Activated CD4-positive, alpha-beta T cell treated with anti-CD3 and anti-CD28 coated beads, Interleukin-2, amount 50 U/mL, for 24 hours (primary cell): ENCODE measurements around the gene PACRG.

Source experiments
- DNase-seq, 2 donors: peaks; one replicate each; pipeline ENCODE4 v3.0.0-alpha.2; 2020; ENCODE audit warnings: low read depth in 1 of 2, low spot score in 1 of 2

PACRG gene

DNA sequence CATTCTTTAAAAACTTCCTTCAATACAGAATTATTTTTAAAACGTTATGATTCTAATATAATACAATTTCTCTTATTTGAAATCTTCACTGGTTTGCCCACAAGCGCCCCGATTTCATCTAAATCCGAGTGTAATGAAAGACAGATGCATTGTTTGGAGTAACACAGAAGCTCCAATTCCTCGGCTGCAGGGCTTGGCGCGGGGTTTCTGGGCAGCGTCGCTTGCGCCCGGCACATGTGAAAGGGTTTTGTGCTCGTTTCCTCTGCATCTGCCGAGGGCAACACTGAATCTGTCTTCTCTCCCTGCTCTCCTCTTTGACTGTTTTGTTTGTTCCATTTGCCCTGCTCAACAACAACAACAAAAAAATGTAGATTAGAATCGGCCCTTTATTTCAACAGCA is 438.1 kb downstream of the PACRG start:
- no peak for DNase-seq

DNA sequence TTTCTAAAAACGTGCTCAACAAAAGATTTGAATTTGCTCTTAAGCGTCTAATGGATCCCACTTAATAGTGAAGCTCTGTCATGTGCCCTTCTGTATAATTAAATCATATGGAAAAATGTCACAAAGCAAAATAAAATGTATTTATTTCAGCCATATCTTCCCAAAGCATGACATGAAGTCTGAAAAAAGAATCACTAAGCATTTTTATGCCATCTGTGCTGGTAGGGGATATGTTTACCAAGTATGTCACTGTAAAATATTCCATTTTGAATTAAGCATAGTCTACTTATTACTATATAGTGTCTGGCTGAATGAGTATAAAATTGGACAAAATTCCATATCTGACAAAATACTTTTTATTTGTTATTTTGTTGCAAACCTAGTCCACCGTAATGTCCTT is 438.7 kb downstream of the PACRG start:
- DNase-seq = no peak

GRCh38 chr6:163169521-163169920 is 441.7 kb downstream of the PACRG start:
- DNase-seq = no peak

DNA sequence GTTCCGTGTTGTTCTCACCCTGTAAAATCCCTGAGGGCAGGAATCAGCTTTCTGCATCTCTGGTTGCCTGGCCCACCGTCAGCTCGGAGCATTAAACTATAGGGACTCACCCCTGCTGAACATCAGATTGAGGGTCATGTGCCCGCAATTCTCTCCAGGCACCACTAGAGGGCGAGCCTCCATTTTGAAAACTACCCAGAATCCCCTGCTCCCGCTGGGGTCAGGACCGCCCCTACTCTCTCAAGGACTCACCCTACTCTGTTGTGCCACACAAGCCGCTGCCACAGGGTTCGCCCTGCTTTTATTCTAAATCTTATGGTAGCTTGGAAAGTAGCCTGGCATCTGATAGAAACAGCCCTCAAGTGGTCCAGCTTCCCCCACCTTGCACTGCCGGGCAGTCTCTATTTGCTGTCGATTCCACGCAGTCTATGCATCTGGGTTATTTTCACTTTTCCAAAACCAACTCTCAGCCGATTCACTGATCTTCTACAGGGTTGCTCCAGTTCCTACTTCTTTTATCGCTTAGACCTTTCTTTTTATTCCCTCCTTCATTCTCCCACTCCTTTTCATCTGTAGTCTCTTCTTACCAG is 442.6 kb downstream of the PACRG start:
- DNase-seq = peak in 1 of 2 donors; percentile 13

DNA sequence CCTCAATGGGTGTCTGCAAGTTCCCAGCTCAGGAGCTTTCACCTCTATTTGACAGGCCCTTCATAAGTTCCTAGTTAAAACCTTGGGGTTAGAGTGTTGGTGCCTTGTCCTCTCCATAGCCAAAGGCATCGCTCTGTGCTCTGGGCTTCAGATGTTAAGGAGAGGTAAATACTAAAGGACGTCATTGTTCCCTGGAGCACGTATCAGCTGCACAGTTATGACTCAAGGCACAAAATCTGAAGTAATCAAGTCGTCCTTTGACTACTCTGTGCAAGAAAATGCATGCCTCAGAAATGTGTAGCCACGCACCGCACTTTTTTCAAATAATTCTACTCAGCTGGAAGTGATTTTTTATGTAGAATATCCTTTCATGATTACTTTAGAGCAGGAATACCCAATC is 446.0 kb downstream of the PACRG start:
- DNase-seq = no peak

DNA sequence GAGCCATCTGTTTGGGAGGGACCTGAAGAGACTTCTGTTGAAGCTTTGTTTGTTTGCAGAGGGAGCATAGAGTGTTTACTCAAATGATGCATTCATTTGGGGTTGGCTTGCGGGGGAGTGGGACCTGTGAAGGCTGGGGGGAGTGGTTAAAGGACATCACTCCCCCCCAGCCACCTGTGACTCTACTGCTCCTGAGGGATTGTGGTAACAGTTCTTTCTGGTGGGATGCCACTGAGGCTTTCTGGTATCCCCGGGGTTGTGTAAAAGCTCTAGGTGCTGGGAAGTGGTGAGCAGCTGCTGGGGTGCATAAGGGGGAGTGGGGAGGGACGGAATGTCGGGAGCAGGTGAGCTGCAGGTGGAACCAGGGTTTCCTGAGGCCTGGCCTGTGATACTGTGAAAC is 447.5 kb downstream of the PACRG start:
- DNase-seq = no peak

GRCh38 chr6:163176097-163176496 is 448.3 kb downstream of the PACRG start:
- DNase-seq = no peak

GRCh38 chr6:163177007-163177406 is 449.2 kb downstream of the PACRG start:
- DNase-seq = no peak

GRCh38 chr6:163177892-163178420 is 450.2 kb downstream of the PACRG start:
- no peak for DNase-seq

- no peak for DNase-seq
Observed at GRCh38 chr6:163179061-163179460, 451.3 kb downstream of the PACRG start.

GRCh38 chr6:163179721-163180120 is 451.9 kb downstream of the PACRG start:
- DNase-seq = no peak

DNA sequence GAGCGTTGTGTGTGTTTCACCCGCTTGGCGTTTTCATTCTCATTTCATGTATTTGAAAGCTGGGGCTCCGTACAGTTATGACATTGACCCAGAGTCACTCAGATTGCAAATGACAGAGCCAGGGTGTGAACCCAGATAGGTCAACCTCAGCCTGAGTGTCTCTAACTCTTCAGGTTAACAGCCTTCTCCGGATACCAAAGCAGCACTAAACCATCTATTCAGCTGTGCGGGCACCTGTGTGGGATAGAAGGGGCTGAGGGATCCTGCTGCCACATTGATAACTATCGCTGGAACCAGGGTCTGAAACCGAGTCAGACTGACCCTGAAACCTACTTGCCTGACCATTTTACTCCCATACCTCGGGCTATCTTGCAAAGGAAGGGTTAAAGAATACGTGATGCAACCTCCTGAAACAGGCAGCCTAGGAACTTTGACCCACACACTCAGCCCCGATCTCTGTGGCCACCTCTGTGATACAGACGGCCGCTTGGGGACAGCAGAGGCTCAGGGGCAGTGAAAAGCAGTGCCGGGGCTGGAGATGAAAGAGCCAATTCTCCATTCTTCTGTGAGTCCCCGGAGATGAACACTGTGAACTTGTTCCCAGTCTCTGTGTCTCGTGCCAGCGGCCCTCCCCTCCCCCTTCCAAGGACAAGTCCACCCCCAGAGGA is 453.2 kb downstream of the PACRG start:
- DNase-seq = no peak

DNA sequence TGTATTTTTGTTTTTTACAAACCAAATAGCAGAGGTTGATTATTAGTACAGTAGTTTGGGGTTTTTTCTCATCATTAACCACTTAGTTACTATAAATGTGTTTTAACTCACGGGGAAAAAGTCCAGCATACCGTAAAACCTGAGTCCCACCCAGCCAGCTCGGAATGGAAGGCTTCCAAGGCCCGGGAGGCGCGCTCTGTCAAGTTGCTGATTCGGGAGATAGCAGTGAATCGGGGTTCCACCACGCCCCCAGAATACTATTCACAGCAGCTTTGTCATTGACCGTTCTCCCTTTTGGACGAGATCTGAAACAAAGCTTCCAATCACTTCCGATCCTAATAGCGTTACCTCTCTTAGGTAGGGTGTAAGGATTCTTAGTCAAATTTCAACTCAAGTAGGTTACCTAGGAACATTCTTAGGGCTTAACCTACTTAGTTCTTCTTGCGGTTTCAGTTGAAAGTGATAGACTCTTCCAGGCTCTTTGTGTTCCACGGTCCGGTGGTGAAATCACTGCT is 453.9 kb downstream of the PACRG start:
- DNase-seq = no peak

DNA sequence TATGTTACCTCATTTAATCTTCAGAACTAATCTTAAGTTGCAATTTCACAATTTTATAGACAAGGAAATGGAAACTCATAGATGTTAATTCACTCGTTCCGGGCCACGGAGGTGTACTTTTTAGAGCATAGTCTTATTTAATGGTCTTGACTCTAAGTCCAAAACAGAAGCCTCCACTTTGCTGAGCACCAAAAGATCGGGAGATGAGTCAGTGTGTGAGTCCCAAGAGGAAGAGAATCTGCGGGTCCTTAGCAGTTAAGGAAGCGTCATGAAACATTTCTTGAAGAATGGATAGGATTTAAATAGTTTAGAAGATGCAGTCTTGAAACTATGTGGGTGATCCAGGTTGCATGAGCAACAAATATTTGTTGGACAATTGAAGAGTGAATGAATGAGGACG is 454.9 kb downstream of the PACRG start:
- DNase-seq = no peak

- DNase-seq = no peak
Observed at GRCh38 chr6:163183806-163184205, 456.0 kb downstream of the PACRG start.

DNA sequence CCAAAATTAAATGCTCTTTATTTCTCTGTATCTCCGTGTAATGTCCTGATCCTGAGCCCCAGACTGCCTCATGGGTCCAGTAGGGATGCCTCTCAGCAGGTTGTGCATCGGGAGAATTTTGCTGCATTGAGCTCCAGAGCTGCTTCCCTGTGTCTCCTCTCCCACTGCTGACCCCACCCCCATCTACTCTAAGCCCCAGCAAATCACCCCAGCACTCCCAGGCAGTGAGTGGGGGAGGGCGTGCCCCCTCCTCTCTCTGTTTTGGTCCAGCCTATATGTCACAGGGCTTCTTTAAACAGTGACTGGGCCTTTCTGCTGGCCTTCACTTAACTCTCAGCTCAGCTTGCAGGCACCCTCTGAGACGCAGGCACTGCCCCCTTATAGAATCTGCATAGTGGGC is 458.0 kb downstream of the PACRG start:
- DNase-seq = no peak

DNA sequence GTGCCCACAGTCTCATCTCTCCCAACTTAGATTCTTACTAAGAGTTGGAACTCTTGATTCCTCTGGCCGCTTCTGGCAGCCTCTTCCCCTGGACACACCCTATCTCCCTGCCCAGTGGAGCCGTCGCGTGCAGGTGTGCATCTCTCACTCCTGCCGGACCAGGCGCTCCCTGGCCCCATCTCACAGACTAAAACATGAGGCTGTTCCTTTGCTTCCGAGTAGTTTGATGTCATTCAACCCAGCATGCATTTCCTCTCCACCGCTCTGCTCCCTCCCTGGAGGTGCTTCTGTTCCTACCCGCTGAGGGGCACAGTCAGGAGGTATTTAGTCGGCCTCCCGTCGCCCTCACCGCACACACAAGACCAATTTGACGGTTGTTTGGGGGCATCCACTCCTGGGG is 458.8 kb downstream of the PACRG start:
- DNase-seq = no peak

DNA sequence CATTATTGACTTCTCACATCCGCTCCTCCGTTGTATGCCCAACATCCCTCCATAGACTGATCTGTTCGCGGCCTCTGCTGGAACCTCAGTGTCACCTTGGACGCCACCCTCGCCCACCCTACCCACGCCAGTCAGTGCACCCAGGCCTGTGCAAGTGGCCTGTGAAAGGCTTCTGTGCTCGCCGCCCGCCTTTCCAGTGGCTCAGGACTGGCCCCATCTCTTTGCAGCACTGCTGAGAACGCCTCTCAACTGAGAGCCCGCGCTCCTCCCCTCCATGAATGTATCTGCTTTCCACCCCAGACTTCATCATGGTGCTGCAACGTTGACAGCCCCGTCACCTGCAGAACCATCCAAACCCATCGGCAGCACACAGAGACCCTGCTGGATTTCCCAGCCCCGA is 459.4 kb downstream of the PACRG start:
- DNase-seq = no peak

GRCh38 chr6:163187606-163188005 is 459.8 kb downstream of the PACRG start:
- no peak for DNase-seq

- DNase-seq = no peak
Observed at GRCh38 chr6:163188746-163189145, 461.0 kb downstream of the PACRG start.

- DNase-seq = no peak
Observed at GRCh38 chr6:163189609-163190008, 461.8 kb downstream of the PACRG start.

DNA sequence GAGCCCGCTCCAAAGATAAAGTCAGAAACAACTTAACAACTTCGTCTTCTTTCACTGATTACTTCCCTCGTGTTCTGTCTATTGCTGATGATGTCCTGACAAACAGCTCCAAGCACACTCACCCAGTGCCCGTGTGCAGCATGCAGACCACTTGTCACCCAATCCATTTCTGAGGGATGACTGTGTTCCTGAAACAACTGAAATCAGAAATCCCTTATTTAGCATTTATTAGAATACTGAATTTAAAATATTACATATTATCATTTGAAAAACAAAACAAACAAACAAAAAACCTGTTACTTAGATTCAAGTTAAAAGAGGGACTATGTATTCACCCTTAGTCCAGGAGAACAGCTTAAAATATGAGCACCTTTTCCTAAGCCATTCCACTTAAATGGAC is 463.0 kb downstream of the PACRG start:
- DNase-seq = no peak
